OCI-LY1 (cell line): ENCODE results near the gene ZBTB16.

Experiments used
- CTCF ChIP-seq: fragments of 200-600 bp; sonication (generic), shearing (Covaris generic); IDR thresholded peaks from 2 replicates; pipeline ENCODE4 v1.5.1; 2017; ENCODE audit warnings: mild to moderate bottlenecking, antibody characterized with exemption, low read length, moderate library complexity, mixed read lengths
- EZH2 ChIP-seq: fragments of 200-600 bp; sonication (generic), shearing (Covaris generic); IDR thresholded peaks from 2 replicates; pipeline ENCODE4 v1.8.0; 2017; ENCODE audit warnings: borderline replicate concordance, mixed run types, mild to moderate bottlenecking, antibody characterized with exemption, low read length, moderate library complexity, mixed read lengths

GRCh38 chr11:114162719-114163123 is 103.2 kb downstream of the ZBTB16 start:
- TF ChIP-seq EZH2 (no peak), CTCF (no peak)
